ENCODE results near the gene ULBP2.

DNA sequence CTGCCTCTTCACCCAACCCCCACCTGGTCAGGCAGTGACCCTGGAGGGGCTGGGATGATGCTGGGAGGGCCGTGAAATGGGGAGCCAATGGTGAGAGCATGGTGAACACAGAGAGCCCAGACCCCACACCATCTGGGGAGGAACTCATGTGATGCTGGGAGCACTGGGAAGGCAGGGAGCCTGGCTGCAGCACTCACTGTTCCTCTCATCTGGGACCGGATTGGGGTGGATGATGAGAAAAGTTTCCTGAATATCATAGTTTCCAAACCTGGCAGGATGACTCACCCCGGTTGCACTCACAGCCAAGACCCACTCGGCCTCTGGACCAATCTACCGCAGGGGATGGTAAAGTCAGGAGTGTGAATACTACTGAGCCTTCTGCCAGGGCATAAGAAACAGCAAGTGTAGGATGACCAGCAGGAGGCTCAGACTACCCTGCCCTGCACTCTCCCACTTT lies 43.7 kb downstream of the ULBP2 start:
- TF ChIP-seq ARNTL (CRISPR knock-in tag; IDR thresholded peaks at IDR 0.05; ENCODE audit: borderline replicate concordance, low read depth) (no peak), ZFP30 (CRISPR knock-in tag; IDR thresholded peaks at IDR 0.05) (no peak), ZFP3 (CRISPR knock-in tag; IDR thresholded peaks at IDR 0.05) (no peak), GLIS3 (CRISPR knock-in tag; IDR thresholded peaks at IDR 0.05) (no peak), ZC3H10 (CRISPR knock-in tag; IDR thresholded peaks at IDR 0.05) (no peak), TCF4 (CRISPR knock-in tag; IDR thresholded peaks at IDR 0.05; ENCODE audit: borderline replicate concordance) (no peak), ZNF8 (CRISPR knock-in tag; IDR thresholded peaks at IDR 0.05) (no peak), BACH2 (CRISPR knock-in tag; IDR thresholded peaks at IDR 0.05; ENCODE audit: borderline replicate concordance) (no peak), OSR1 (CRISPR knock-in tag; IDR thresholded peaks at IDR 0.05) (no peak), CSDC2 (CRISPR knock-in tag; IDR thresholded peaks at IDR 0.05) (no peak)
- TF ChIP-seq, protein P1, sequence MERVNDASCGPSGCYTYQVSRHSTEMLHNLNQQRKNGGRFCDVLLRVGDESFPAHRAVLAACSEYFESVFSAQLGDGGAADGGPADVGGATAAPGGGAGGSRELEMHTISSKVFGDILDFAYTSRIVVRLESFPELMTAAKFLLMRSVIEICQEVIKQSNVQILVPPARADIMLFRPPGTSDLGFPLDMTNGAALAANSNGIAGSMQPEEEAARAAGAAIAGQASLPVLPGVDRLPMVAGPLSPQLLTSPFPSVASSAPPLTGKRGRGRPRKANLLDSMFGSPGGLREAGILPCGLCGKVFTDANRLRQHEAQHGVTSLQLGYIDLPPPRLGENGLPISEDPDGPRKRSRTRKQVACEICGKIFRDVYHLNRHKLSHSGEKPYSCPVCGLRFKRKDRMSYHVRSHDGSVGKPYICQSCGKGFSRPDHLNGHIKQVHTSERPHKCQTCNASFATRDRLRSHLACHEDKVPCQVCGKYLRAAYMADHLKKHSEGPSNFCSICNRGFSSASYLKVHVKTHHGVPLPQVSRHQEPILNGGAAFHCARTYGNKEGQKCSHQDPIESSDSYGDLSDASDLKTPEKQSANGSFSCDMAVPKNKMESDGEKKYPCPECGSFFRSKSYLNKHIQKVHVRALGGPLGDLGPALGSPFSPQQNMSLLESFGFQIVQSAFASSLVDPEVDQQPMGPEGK (CRISPR knock-in tag; IDR thresholded peaks at IDR 0.05; ENCODE audit: borderline replicate concordance) = no peak
- TF ChIP-seq, protein P2, sequence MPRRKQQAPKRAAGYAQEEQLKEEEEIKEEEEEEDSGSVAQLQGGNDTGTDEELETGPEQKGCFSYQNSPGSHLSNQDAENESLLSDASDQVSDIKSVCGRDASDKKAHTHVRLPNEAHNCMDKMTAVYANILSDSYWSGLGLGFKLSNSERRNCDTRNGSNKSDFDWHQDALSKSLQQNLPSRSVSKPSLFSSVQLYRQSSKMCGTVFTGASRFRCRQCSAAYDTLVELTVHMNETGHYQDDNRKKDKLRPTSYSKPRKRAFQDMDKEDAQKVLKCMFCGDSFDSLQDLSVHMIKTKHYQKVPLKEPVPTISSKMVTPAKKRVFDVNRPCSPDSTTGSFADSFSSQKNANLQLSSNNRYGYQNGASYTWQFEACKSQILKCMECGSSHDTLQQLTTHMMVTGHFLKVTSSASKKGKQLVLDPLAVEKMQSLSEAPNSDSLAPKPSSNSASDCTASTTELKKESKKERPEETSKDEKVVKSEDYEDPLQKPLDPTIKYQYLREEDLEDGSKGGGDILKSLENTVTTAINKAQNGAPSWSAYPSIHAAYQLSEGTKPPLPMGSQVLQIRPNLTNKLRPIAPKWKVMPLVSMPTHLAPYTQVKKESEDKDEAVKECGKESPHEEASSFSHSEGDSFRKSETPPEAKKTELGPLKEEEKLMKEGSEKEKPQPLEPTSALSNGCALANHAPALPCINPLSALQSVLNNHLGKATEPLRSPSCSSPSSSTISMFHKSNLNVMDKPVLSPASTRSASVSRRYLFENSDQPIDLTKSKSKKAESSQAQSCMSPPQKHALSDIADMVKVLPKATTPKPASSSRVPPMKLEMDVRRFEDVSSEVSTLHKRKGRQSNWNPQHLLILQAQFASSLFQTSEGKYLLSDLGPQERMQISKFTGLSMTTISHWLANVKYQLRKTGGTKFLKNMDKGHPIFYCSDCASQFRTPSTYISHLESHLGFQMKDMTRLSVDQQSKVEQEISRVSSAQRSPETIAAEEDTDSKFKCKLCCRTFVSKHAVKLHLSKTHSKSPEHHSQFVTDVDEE (CRISPR knock-in tag; IDR thresholded peaks at IDR 0.05) = no peak
- TF ChIP-seq, protein P3, sequence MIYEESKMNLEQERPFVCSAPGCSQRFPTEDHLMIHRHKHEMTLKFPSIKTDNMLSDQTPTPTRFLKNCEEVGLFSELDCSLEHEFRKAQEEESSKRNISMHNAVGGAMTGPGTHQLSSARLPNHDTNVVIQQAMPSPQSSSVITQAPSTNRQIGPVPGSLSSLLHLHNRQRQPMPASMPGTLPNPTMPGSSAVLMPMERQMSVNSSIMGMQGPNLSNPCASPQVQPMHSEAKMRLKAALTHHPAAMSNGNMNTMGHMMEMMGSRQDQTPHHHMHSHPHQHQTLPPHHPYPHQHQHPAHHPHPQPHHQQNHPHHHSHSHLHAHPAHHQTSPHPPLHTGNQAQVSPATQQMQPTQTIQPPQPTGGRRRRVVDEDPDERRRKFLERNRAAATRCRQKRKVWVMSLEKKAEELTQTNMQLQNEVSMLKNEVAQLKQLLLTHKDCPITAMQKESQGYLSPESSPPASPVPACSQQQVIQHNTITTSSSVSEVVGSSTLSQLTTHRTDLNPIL (CRISPR knock-in tag; IDR thresholded peaks at IDR 0.05; ENCODE audit: low read depth) = no peak
- TF ChIP-seq, protein P4, sequence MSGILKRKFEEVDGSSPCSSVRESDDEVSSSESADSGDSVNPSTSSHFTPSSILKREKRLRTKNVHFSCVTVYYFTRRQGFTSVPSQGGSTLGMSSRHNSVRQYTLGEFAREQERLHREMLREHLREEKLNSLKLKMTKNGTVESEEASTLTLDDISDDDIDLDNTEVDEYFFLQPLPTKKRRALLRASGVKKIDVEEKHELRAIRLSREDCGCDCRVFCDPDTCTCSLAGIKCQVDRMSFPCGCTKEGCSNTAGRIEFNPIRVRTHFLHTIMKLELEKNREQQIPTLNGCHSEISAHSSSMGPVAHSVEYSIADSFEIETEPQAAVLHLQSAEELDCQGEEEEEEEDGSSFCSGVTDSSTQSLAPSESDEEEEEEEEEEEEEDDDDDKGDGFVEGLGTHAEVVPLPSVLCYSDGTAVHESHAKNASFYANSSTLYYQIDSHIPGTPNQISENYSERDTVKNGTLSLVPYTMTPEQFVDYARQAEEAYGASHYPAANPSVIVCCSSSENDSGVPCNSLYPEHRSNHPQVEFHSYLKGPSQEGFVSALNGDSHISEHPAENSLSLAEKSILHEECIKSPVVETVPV (CRISPR knock-in tag; IDR thresholded peaks at IDR 0.05) = no peak

All from SK-N-SH treated with all-trans-retinoic acid at 6 μM for 48 hours (cell line).